Fibroblast of lung (primary cell): ENCODE data around the gene PAPOLB. TPM values are rescaled to one million over a fixed set of nuclear protein-coding genes. Genes with fewer than 3 reads are reported as not detected.

Experiments
- DNase-seq, 2 donors: peaks; one replicate each; pipeline versions ENCODE4 v3.0.0 to v3.0.0-alpha.2; 2010; ENCODE audit warnings: low read depth in 2 of 2
- H2AFZ ChIP-seq: 2 replicates; pipeline ENCODE4 v1.5.1; 2012; ENCODE audit warnings: low read length, control low read depth, inconsistent platforms
- H3K27ac ChIP-seq: 2 replicates; pipeline ENCODE4 v1.5.1; 2011; ENCODE audit warnings: low read length, control low read depth; ENCODE audit not compliant: insufficient read depth
- H3K27me3 ChIP-seq: 2 replicates; pipeline ENCODE4 v1.5.1; 2011; ENCODE audit warnings: mild to moderate bottlenecking, low read length; ENCODE audit not compliant: control insufficient read depth, insufficient read depth
- H3K36me3 ChIP-seq: 2 replicates; pipeline ENCODE4 v1.5.1; 2011; ENCODE audit warnings: low read length; ENCODE audit not compliant: control insufficient read depth, insufficient read depth
- H3K4me1 ChIP-seq: 2 replicates; pipeline ENCODE4 v1.5.1; 2011; ENCODE audit warnings: low read length; ENCODE audit not compliant: control insufficient read depth, insufficient read depth; ENCODE audit errors: extremely low read depth
- H3K4me2 ChIP-seq: 2 replicates; pipeline ENCODE4 v1.5.1; 2011; ENCODE audit warnings: low read length, control low read depth; ENCODE audit not compliant: insufficient read depth; ENCODE audit errors: extremely low read depth
- H3K4me3 ChIP-seq, 4 experiments: fragments of 200-600 bp in 1 of 4; sonication (generic) in 1 of 4; replicated peaks in 1 of 4; 2 replicates each; pipeline ENCODE4 v1.5.1; 2011 to 2016; ENCODE audit warnings: low read length in 4 of 4, low read depth in 3 of 4, mild to moderate bottlenecking in 3 of 4, control low read depth in 2 of 4, inconsistent platforms in 1 of 4, mixed read lengths in 1 of 4; ENCODE audit not compliant: insufficient read depth in 1 of 4; ENCODE audit errors: control extremely low read depth in 1 of 4
- H3K79me2 ChIP-seq: 2 replicates; pipeline ENCODE4 v1.5.1; 2012; ENCODE audit warnings: mild to moderate bottlenecking, low read length, inconsistent platforms; ENCODE audit not compliant: control insufficient read depth, insufficient read depth
- H3K9ac ChIP-seq: 2 replicates; pipeline ENCODE4 v1.5.1; 2011; ENCODE audit warnings: mild to moderate bottlenecking, low read length, control low read depth; ENCODE audit not compliant: insufficient read depth
- H3K9me3 ChIP-seq: 2 replicates; pipeline ENCODE4 v1.5.1; 2012; ENCODE audit warnings: low read depth, low read length; ENCODE audit not compliant: control insufficient read depth, insufficient read depth
- H4K20me1 ChIP-seq: 2 replicates; pipeline ENCODE4 v1.5.1; 2011; ENCODE audit warnings: low read length; ENCODE audit not compliant: control insufficient read depth, insufficient read depth; ENCODE audit errors: extremely low read depth
- CTCF ChIP-seq, 2 donors: IDR thresholded peaks in 1 of 2; conservative IDR thresholded peaks in 1 of 2; 1 replicate in 1 of 2; 2 replicates in 1 of 2; pipeline ENCODE4 v1.5.1; 2011 to 2012; ENCODE audit warnings: low read length in 2 of 2, control low read depth in 1 of 2, inconsistent platforms in 1 of 2, low read depth in 1 of 2, mild to moderate bottlenecking in 1 of 2
- EZH2 ChIP-seq: IDR thresholded peaks from 2 replicates; pipeline ENCODE4 v1.5.1; 2012; ENCODE audit warnings: low read length, control low read depth, mild to moderate bottlenecking; ENCODE audit errors: missing control alignments
- polyA plus RNA-seq, 2 donors: library from polyadenylated mRNA; depleted of rRNA in 1 of 2; stranded (reverse) in 1 of 2; unstranded in 1 of 2; fragments of >200 nt; gene quantifications; 2 replicates each; pipeline ENCODE4 v1.2.1, GENCODE V29; 2011 to 2012; ENCODE audit warnings: missing spikeins in 1 of 2
- total RNA-seq: library from RNA; depleted of rRNA; stranded (reverse); fragments of >200 nt; gene quantifications from 2 replicates; pipeline ENCODE4 v1.2.1, GENCODE V29; 2014

The PAPOLB gene
- total and polyA plus RNA-seq, 2 donors (not counting 1 experiment from before 2014, with no cell fraction given) = under 0.01 to 0.02 TPM

DNA sequence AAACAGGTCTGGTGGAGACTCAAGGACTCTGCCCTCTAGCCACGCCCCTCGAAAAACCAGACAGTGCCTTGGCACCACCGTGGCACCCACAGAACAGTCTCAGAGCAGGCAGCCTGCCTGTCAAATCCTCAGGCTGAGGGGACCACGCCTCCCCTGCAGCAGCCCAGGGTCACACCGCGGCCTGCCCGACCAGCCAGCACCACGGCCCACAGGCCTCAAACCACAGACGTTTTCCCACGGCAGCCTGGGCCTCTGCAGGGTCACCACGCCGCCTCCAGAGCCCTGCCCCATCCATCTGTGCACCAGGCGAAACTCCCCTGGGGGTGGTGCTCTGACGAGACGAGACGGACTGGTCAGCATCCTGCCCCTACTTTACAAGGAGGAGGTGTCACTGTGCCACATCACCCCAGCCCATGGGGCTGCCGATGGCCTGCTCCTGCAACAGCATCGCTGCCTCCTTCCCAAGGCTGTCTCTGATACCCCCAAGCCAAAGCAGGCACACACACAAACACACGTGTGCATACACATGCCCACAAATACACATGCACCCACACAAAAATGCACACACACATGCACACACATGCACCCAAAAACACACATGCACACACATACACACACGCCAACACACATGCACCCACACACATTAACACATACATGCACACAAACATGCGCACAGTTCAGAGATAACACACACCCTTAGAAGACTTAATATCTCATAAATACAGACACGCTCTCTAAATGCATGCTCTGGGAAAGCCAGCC lies 24.6 kb downstream of the PAPOLB start:
- H2AFZ ChIP-seq = no peak overlapping the region
- no peak overlapping the region for H3K9ac ChIP-seq
- no peaks in the 10 kb centered on the region for H3K27me3 ChIP-seq
- no peaks in the 10 kb centered on the region for H3K79me2 ChIP-seq
- no peak for DNase-seq
- no peak overlapping the region for H3K27ac ChIP-seq
- no peaks in the 10 kb centered on the region for H3K4me1 ChIP-seq
- H4K20me1 ChIP-seq = no peaks in the 10 kb centered on the region
- TF ChIP-seq CTCF (conservative IDR thresholded peaks at IDR 0.05 in 1 of 2, IDR thresholded peaks at IDR 0.05 in 1 of 2; ENCODE audit: low read depth in 1 of 2, low read length in 2 of 2) (no peak), EZH2 (no peak)
- H3K4me2 ChIP-seq = no peak overlapping the region
- no peaks in the 10 kb centered on the region for H3K36me3 ChIP-seq
- no peaks in the 10 kb centered on the region for H3K9me3 ChIP-seq
- no peak overlapping the region for H3K4me3 ChIP-seq

- no peak overlapping the region for H2AFZ ChIP-seq
- no peak for DNase-seq
- H3K4me2 ChIP-seq = no peak overlapping the region
- no peaks in the 10 kb centered on the region for H3K36me3 ChIP-seq
- no peaks in the 10 kb centered on the region for H3K27me3 ChIP-seq
- no peaks in the 10 kb centered on the region for H3K79me2 ChIP-seq
- H3K4me3 ChIP-seq = no peak overlapping the region
- H4K20me1 ChIP-seq = no peaks in the 10 kb centered on the region
- no peak overlapping the region for H3K9ac ChIP-seq
- no peaks in the 10 kb centered on the region for H3K9me3 ChIP-seq
- H3K4me1 ChIP-seq = no peaks in the 10 kb centered on the region
- TF ChIP-seq EZH2 (no peak), CTCF (conservative IDR thresholded peaks at IDR 0.05 in 1 of 2, IDR thresholded peaks at IDR 0.05 in 1 of 2; ENCODE audit: low read depth in 1 of 2, low read length in 2 of 2) (no peak)
- H3K27ac ChIP-seq = no peak overlapping the region
Measured at GRCh38 chr7:4836206-4836661, 25.6 kb downstream of the PAPOLB start.

- Histone ChIP-seq H3K9ac (no peak overlapping the region), H3K79me2 (no peaks in the 10 kb centered on the region), H3K4me2 (no peak overlapping the region), H3K4me3 (no peak overlapping the region), H4K20me1 (no peaks in the 10 kb centered on the region), H3K9me3 (no peaks in the 10 kb centered on the region), H3K4me1 (no peaks in the 10 kb centered on the region), H3K27ac (no peak overlapping the region), H3K27me3 (no peaks in the 10 kb centered on the region), H2AFZ (no peak overlapping the region), H3K36me3 (no peaks in the 10 kb centered on the region)
- TF ChIP-seq EZH2 (no peak), CTCF (conservative IDR thresholded peaks at IDR 0.05 in 1 of 2, IDR thresholded peaks at IDR 0.05 in 1 of 2; ENCODE audit: low read depth in 1 of 2, low read length in 2 of 2) (no peak)
- DNase-seq = no peak
Measured at GRCh38 chr7:4835398-4836205, 26.2 kb downstream of the PAPOLB start.
